HepG2 (cell line): ENCODE data around the gene MTIF2. TPM values are rescaled to one million over a fixed set of nuclear protein-coding genes. Genes with fewer than 3 reads are reported as not detected.
A peak's percentile ranks its signal among the peaks of the same experiment; 100 is the strongest.

Experiments
- ARNT ChIP-seq: fragments of 450-650 bp; IDR thresholded peaks from 2 replicates; pipeline ENCODE4 v1.6.1; 2017
- CEBPB ChIP-seq: IDR thresholded peaks from 2 replicates; pipeline ENCODE4 v1.6.1; 2011; ENCODE audit warnings: low read depth, low read length, improper control_type of control experiment, borderline replicate concordance
- MIER2 ChIP-seq: IDR thresholded peaks from 2 replicates; pipeline ENCODE4 v1.6.1; 2016; ENCODE audit warnings: missing biosample characterization, missing genetic modification reagents
- MZF1 ChIP-seq: sonication (generic); formaldehyde crosslinking; IDR thresholded peaks from 2 replicates; pipeline ENCODE4 v1.8.1; 2023; ENCODE audit warnings: mild to moderate bottlenecking, missing genetic modification reagents, borderline replicate concordance
- SRSF9 ChIP-seq: fragments of 200-400 bp; formaldehyde crosslinking; IDR thresholded peaks from 2 replicates; pipeline ENCODE4 v1.6.1; 2018; ENCODE audit warnings: borderline replicate concordance, mild to moderate bottlenecking, low read depth, low read length; ENCODE audit not compliant: insufficient read depth, poor library complexity, severe bottlenecking
- ZBTB25 ChIP-seq: IDR thresholded peaks from 2 replicates; pipeline ENCODE4 v1.6.1; 2018; ENCODE audit warnings: missing genetic modification reagents
- ZHX2 ChIP-seq, 2 experiments: sonication (generic) in 1 of 2; formaldehyde crosslinking in 1 of 2; IDR thresholded peaks; 2 replicates each; pipeline versions ENCODE4 v1.6.1 to v1.9.0; 2014 to 2022; ENCODE audit warnings: antibody characterized with exemption in 1 of 2, borderline replicate concordance in 1 of 2, inconsistent platforms in 1 of 2, low read depth in 1 of 2, missing genetic modification reagents in 1 of 2
- ZNF207 ChIP-seq: fragments of 450-650 bp; IDR thresholded peaks from 2 replicates; pipeline ENCODE4 v1.6.1; 2016; ENCODE audit warnings: antibody characterized with exemption, borderline replicate concordance
- ZNF331 ChIP-seq: sonication (generic); formaldehyde crosslinking; IDR thresholded peaks from 2 replicates; pipeline ENCODE4 v1.4.0; 2020; ENCODE audit warnings: missing genetic modification reagents
- ZNF776 ChIP-seq: sonication (generic); formaldehyde crosslinking; IDR thresholded peaks from 2 replicates; pipeline ENCODE4 v1.4.0; 2020; ENCODE audit warnings: mild to moderate bottlenecking, missing genetic modification reagents
- ZNF839 ChIP-seq: sonication (generic); formaldehyde crosslinking; IDR thresholded peaks from 2 replicates; pipeline ENCODE4 v1.4.0; 2020; ENCODE audit warnings: missing genetic modification reagents, mild to moderate bottlenecking, borderline replicate concordance
- polyA plus RNA-seq, 8 experiments: library from polyadenylated mRNA; depleted of rRNA in 3 of 8; stranded (reverse) in 7 of 8; unstranded in 1 of 8; fragments of >200 nt; fragmentation: Illumina TruSeq in 4 of 8; extraction: Trizol in 4 of 8; gene quantifications; 2 replicates each; pipeline versions ENCODE4 v1.2.1 to v1.2.3, GENCODE V29; 2011 to 2016; ENCODE audit warnings: low read depth in 4 of 8, missing spikeins in 1 of 8, mixed read lengths in 1 of 8; ENCODE audit not compliant: insufficient read depth in 1 of 8
- total RNA-seq, 5 experiments: library from RNA; depleted of rRNA; stranded (reverse); fragments of >200 nt; fragmentation: Illumina TruSeq; extraction: Trizol; gene quantifications; 2 replicates each; pipeline ENCODE4 v1.2.3, GENCODE V29; 2016; ENCODE audit warnings: low read depth in 1 of 5
- TF ChIP-seq, protein P1 (sequence below): sonication (generic); formaldehyde crosslinking; IDR thresholded peaks from 2 replicates; pipeline ENCODE4 v1.5.0; 2020; ENCODE audit warnings: mild to moderate bottlenecking, missing genetic modification reagents, borderline replicate concordance

The MTIF2 gene
- total and polyA plus RNA-seq, 2 of the 13 experiments (the other 11 are each of a cell fraction or from before 2014, with no cell fraction given): 32.1 to 92.1 TPM

DNA sequence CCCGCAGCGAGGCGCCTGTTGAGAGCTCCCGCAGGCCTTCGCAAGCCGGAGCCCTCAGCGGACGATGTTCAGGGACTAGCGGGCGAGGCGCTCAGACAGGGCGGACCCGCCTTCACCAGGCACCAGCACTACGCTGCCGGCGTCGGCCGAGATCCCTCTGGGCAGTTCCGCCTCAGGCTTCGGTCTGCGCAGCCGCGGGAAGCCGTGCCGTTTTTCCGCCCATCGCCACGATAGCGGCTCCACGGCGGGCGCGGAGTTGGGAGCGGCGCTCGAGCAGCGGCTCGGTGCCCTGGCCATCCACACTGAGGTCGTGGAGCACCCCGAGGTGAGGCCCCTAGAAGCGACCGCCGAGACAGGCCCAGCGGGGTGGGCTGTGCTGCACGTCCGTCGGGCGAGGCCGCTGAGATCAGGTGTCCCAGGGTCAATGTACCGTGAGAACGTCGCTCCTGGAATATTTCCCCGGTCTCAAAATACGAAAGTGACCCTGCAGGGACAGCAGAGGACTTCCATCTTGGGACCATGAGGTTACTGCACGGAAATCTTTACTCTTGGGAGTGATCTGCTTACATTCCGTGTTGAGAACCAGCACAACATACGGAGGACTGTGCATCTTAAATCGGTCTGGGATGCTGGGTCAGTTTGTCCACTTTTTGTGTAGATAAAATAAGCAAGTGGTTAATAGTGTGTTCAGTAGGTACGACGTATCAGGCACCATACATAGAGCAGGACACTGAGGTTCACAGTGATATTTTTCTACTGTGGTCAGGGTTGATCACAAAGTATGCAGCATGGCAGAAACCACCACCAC lies 13.3 kb upstream of the MTIF2 start (continued):
- TF ChIP-seq ZHX2 (IDR thresholded peaks at IDR 0.05; ENCODE audit: low read depth) (peak; percentile 15; the same call in 1 of the 2 replicates), ZHX2 (CRISPR knock-in tag; IDR thresholded peaks at IDR 0.05; ENCODE audit: borderline replicate concordance) (peak; percentile 51), ARNT (no peak), CEBPB (no peak), ZBTB25 (CRISPR knock-in tag) (peak; percentile 94), ZNF331 (peak; percentile 95), SRSF9 (no peak), ZNF207 (no peak), MIER2 (CRISPR knock-in tag) (peak; percentile 73), MZF1 (CRISPR knock-in tag) (peak; percentile 77; the same call in 1 of the 2 replicates), ZNF776 (CRISPR knock-in tag) (peak; percentile 95; the same call in 1 of the 2 replicates), ZNF839 (CRISPR knock-in tag) (peak; percentile 93)
- TF ChIP-seq, protein P1, sequence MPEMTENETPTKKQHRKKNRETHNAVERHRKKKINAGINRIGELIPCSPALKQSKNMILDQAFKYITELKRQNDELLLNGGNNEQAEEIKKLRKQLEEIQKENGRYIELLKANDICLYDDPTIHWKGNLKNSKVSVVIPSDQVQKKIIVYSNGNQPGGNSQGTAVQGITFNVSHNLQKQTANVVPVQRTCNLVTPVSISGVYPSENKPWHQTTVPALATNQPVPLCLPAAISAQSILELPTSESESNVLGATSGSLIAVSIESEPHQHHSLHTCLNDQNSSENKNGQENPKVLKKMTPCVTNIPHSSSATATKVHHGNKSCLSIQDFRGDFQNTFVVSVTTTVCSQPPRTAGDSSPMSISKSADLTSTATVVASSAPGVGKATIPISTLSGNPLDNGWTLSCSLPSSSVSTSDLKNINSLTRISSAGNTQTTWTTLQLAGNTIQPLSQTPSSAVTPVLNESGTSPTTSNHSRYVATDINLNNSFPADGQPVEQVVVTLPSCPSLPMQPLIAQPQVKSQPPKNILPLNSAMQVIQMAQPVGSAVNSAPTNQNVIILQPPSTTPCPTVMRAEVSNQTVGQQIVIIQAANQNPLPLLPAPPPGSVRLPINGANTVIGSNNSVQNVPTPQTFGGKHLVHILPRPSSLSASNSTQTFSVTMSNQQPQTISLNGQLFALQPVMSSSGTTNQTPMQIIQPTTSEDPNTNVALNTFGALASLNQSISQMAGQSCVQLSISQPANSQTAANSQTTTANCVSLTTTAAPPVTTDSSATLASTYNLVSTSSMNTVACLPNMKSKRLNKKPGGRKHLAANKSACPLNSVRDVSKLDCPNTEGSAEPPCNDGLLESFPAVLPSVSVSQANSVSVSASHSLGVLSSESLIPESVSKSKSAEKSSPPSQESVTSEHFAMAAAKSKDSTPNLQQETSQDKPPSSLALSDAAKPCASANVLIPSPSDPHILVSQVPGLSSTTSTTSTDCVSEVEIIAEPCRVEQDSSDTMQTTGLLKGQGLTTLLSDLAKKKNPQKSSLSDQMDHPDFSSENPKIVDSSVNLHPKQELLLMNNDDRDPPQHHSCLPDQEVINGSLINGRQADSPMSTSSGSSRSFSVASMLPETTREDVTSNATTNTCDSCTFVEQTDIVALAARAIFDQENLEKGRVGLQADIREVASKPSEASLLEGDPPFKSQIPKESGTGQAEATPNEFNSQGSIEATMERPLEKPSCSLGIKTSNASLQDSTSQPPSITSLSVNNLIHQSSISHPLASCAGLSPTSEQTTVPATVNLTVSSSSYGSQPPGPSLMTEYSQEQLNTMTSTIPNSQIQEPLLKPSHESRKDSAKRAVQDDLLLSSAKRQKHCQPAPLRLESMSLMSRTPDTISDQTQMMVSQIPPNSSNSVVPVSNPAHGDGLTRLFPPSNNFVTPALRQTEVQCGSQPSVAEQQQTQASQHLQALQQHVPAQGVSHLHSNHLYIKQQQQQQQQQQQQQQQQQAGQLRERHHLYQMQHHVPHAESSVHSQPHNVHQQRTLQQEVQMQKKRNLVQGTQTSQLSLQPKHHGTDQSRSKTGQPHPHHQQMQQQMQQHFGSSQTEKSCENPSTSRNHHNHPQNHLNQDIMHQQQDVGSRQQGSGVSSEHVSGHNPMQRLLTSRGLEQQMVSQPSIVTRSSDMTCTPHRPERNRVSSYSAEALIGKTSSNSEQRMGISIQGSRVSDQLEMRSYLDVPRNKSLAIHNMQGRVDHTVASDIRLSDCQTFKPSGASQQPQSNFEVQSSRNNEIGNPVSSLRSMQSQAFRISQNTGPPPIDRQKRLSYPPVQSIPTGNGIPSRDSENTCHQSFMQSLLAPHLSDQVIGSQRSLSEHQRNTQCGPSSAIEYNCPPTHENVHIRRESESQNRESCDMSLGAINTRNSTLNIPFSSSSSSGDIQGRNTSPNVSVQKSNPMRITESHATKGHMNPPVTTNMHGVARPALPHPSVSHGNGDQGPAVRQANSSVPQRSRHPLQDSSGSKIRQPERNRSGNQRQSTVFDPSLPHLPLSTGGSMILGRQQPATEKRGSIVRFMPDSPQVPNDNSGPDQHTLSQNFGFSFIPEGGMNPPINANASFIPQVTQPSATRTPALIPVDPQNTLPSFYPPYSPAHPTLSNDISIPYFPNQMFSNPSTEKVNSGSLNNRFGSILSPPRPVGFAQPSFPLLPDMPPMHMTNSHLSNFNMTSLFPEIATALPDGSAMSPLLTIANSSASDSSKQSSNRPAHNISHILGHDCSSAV (CRISPR knock-in tag): peak; percentile 91; the same call in 1 of the 2 replicates
